Measurements from ENCODE around the gene JAKMIP1. TPM values are rescaled to one million over a fixed set of nuclear protein-coding genes. Genes with fewer than 3 reads are reported as not detected.
A peak's percentile ranks its signal among the peaks of the same experiment; 100 is the strongest.

JAKMIP1 gene
- total and polyA plus RNA-seq, 4 donors, result 0.08 to 0.50 (median 0.22) TPM

GRCh38 chr4:6165766-6166165 is 34.6 kb downstream of the JAKMIP1 start:
- no peaks in the 10 kb centered on the region for H3K36me3 ChIP-seq (ENCODE audit: control insufficient read depth in 1 of 2, insufficient read depth in 2 of 2, low read length in 1 of 2)
- 90 to 91% methylated on average over 6 of the region's 6 CpGs for WGBS, 2 donors
- DNase-seq, result peak in 1 of 2 donors; percentile 14
- no peak overlapping the region for H3K4me3 ChIP-seq (ENCODE audit: low read length in 2 of 2)
- H3K4me1 ChIP-seq (ENCODE audit: control insufficient read depth in 1 of 2, insufficient read depth in 2 of 2, low read length in 2 of 2), result no peaks in the 10 kb centered on the region
- peaks cover 2% of the 10 kb centered on the region for H3K9me3 ChIP-seq (ENCODE audit: control insufficient read depth, low read length)
- no peak overlapping the region for H3K27ac ChIP-seq (ENCODE audit: low read depth in 1 of 2, low read length in 2 of 2)
- intact Hi-C loops (cut with DNase I), result no loop called here
- no peak for ATAC-seq (ENCODE audit: low FRiP score)
- no peaks in the 10 kb centered on the region for H3K27me3 ChIP-seq (ENCODE audit: control insufficient read depth in 1 of 2, insufficient read depth in 2 of 2, low read length in 1 of 2)

DNA sequence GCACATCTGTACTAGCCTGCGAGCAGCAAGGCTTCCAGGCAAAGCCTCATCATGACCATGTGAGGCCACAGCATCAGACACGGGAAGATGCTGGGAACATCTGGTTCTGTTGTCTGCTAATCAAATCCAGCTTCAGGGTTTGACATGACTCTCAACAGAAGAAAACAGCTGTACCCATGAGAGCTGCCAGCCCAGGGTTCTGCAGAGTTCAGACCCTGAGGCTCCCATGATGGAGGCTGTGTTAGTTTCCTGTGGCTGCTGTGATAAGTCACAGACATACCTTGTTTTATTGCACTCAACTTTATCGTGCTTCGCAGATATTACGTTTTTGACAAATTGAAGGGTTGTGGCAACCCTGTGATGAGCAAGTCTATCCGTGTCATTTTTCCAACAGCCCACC is 37.5 kb downstream of the JAKMIP1 start:
- intact Hi-C loops (cut with DNase I), result no loop called here
- H3K27me3 ChIP-seq (ENCODE audit: control insufficient read depth in 1 of 2, insufficient read depth in 2 of 2, low read length in 1 of 2), result no peaks in the 10 kb centered on the region
- no peak overlapping the region for H3K4me3 ChIP-seq (ENCODE audit: low read length in 2 of 2)
- 89 to 90% methylated on average over 6 of the region's 6 CpGs for WGBS, 2 donors
- peak in 1 of 2 donors; percentile 3 for DNase-seq
- H3K36me3 ChIP-seq (ENCODE audit: control insufficient read depth in 1 of 2, insufficient read depth in 2 of 2, low read length in 1 of 2), result no peaks in the 10 kb centered on the region
- no peak for ATAC-seq (ENCODE audit: low FRiP score)
- H3K4me1 ChIP-seq (ENCODE audit: control insufficient read depth in 1 of 2, insufficient read depth in 2 of 2, low read length in 2 of 2), result no peaks in the 10 kb centered on the region
- peaks cover 3% of the 10 kb centered on the region for H3K9me3 ChIP-seq (ENCODE audit: control insufficient read depth, low read length)
- H3K27ac ChIP-seq (ENCODE audit: low read depth in 1 of 2, low read length in 2 of 2), result no peak overlapping the region

- intact Hi-C loops (cut with DNase I), result no loop called here
- Histone ChIP-seq H3K4me3 (ENCODE audit: low read length in 2 of 2) (no peak overlapping the region), H3K27ac (ENCODE audit: low read depth in 1 of 2, low read length in 2 of 2) (no peak overlapping the region), H3K4me1 (ENCODE audit: control insufficient read depth in 1 of 2, insufficient read depth in 2 of 2, low read length in 2 of 2) (no peaks in the 10 kb centered on the region), H3K9me3 (ENCODE audit: control insufficient read depth, low read length) (peaks cover 3% of the 10 kb centered on the region), H3K27me3 (ENCODE audit: control insufficient read depth in 1 of 2, insufficient read depth in 2 of 2, low read length in 1 of 2) (no peaks in the 10 kb centered on the region), H3K36me3 (ENCODE audit: control insufficient read depth in 1 of 2, insufficient read depth in 2 of 2, low read length in 1 of 2) (no peaks in the 10 kb centered on the region)
- DNase-seq (peak in 1 of 2 donors; percentile 55), ATAC-seq (ENCODE audit: low FRiP score) (no peak)
- 69 to 73% methylated on average over 10 of the region's 10 CpGs for WGBS, 2 donors
Observed at GRCh38 chr4:6161921-6162464, 38.4 kb downstream of the JAKMIP1 start.

GRCh38 chr4:6160536-6160935 is 39.8 kb downstream of the JAKMIP1 start:
- no peak overlapping the region for H3K27ac ChIP-seq (ENCODE audit: low read depth in 1 of 2, low read length in 2 of 2)

GRCh38 chr4:6157926-6158325 is 42.4 kb downstream of the JAKMIP1 start:
- ATAC-seq (ENCODE audit: low FRiP score) (no peak), DNase-seq (peak in 1 of 2 donors; percentile 65)
- Histone ChIP-seq H3K4me3 (ENCODE audit: low read length in 2 of 2) (no peak overlapping the region), H3K36me3 (ENCODE audit: control insufficient read depth in 1 of 2, insufficient read depth in 2 of 2, low read length in 1 of 2) (no peaks in the 10 kb centered on the region), H3K4me1 (ENCODE audit: control insufficient read depth in 1 of 2, insufficient read depth in 2 of 2, low read length in 2 of 2) (no peaks in the 10 kb centered on the region), H3K27me3 (ENCODE audit: control insufficient read depth in 1 of 2, insufficient read depth in 2 of 2, low read length in 1 of 2) (no peaks in the 10 kb centered on the region), H3K9me3 (ENCODE audit: control insufficient read depth, low read length) (peaks cover 2% of the 10 kb centered on the region), H3K27ac (ENCODE audit: low read depth in 1 of 2, low read length in 2 of 2) (no peak overlapping the region)
- 85 to 91% methylated on average over 9 of the region's 9 CpGs for WGBS, 2 donors
- intact Hi-C loops (cut with DNase I), result no loop called here

More at GRCh38 chr4:6160536-6160935, 39.8 kb downstream of the JAKMIP1 start:
- Histone ChIP-seq H3K27me3 (ENCODE audit: control insufficient read depth in 1 of 2, insufficient read depth in 2 of 2, low read length in 1 of 2) (no peaks in the 10 kb centered on the region), H3K4me1 (ENCODE audit: control insufficient read depth in 1 of 2, insufficient read depth in 2 of 2, low read length in 2 of 2) (no peaks in the 10 kb centered on the region), H3K4me3 (ENCODE audit: low read length in 2 of 2) (no peak overlapping the region), H3K36me3 (ENCODE audit: control insufficient read depth in 1 of 2, insufficient read depth in 2 of 2, low read length in 1 of 2) (no peaks in the 10 kb centered on the region), H3K9me3 (ENCODE audit: control insufficient read depth, low read length) (peaks cover 3% of the 10 kb centered on the region)
- intact Hi-C loops (cut with DNase I), result no loop called here
- ATAC-seq (ENCODE audit: low FRiP score), result no peak
- WGBS, 2 donors, result 86 to 89% methylated on average over 12 of the region's 12 CpGs
- DNase-seq, result peak in 1 of 2 donors; percentile 36

DNA sequence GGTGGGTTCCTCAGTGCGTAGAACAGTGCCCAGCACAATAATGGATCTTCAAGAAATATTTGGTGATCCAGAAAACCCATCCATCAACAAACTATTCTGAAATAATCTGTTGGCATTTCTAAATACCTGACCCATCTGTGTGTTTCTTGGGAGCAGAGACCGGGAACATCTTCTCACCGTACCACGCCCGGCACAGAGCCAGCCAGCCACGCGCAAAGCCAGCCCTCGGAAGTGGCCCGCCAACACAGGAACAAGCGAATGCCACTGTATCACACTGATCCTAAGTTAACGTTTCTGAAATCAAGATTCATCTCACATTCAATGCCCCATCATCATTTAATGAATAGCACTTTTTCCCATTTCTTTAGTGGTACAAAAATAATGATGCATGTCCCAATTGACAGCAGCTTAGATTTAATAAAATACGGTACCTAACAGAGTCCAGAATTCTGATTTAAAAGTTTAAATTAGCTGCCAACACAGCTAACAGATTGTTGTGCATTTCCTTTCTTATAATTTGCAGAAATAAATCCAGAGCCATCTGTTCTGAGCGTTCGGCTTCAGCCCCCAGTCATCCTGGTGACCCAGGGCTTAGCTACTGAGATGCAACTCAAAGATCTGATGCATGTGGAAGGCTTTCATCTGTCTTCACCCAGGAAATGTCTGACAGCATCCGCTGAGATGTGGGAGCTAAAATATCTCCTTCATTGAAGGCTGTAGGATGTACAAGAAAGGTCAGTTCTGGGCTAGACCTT is 44.2 kb downstream of the JAKMIP1 start:
- no peaks in the 10 kb centered on the region for H3K27me3 ChIP-seq (ENCODE audit: control insufficient read depth in 1 of 2, insufficient read depth in 2 of 2, low read length in 1 of 2)
- peaks cover 2% of the 10 kb centered on the region for H3K9me3 ChIP-seq (ENCODE audit: control insufficient read depth, low read length)
- H3K4me1 ChIP-seq (ENCODE audit: control insufficient read depth in 1 of 2, insufficient read depth in 2 of 2, low read length in 2 of 2), result no peaks in the 10 kb centered on the region
- no peak overlapping the region for H3K4me3 ChIP-seq (ENCODE audit: low read length in 2 of 2)
- ATAC-seq (ENCODE audit: low FRiP score), result no peak
- H3K36me3 ChIP-seq (ENCODE audit: control insufficient read depth in 1 of 2, insufficient read depth in 2 of 2, low read length in 1 of 2), result no peaks in the 10 kb centered on the region
- no peak overlapping the region for H3K27ac ChIP-seq (ENCODE audit: low read depth in 1 of 2, low read length in 2 of 2)
- DNase-seq, result peak in 1 of 2 donors; percentile 32
- WGBS, 2 donors, result 88% methylated on average over 15 of the region's 15 CpGs
- intact Hi-C loops (cut with DNase I), result no loop called here

DNA sequence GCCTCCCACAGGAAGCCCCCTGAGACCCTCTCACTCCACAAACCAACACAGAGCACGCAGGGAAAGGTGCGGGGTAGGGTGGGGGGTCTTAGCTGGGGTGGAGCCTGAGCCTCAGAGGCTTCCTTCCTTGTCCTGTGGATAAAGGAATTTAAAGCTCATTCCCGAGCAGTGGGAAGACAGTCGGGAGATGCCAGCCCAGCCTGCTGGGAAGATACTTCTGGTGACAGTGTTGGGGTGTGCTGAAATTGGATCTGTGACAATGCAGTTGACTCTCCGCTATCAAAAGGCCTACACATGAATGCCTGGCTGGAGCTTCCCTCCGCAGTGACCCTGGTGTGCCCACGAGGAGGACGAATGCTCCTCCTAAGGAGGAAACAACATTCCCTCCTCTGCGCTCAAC is 45.5 kb downstream of the JAKMIP1 start:
- no peak for ATAC-seq (ENCODE audit: low FRiP score)
- intact Hi-C loops (cut with DNase I), result no loop called here
- H3K4me3 ChIP-seq (ENCODE audit: low read length in 2 of 2), result no peak overlapping the region
- no peaks in the 10 kb centered on the region for H3K4me1 ChIP-seq (ENCODE audit: control insufficient read depth in 1 of 2, insufficient read depth in 2 of 2, low read length in 2 of 2)
- 34 to 41% methylated on average over 9 of the region's 9 CpGs for WGBS, 2 donors
- H3K36me3 ChIP-seq (ENCODE audit: control insufficient read depth in 1 of 2, insufficient read depth in 2 of 2, low read length in 1 of 2), result no peaks in the 10 kb centered on the region
- DNase-seq, result peak in 1 of 2 donors; percentile 25
- no peak overlapping the region for H3K27ac ChIP-seq (ENCODE audit: low read depth in 1 of 2, low read length in 2 of 2)
- no peaks in the 10 kb centered on the region for H3K27me3 ChIP-seq (ENCODE audit: control insufficient read depth in 1 of 2, insufficient read depth in 2 of 2, low read length in 1 of 2)
- peaks cover 2% of the 10 kb centered on the region for H3K9me3 ChIP-seq (ENCODE audit: control insufficient read depth, low read length)

DNA sequence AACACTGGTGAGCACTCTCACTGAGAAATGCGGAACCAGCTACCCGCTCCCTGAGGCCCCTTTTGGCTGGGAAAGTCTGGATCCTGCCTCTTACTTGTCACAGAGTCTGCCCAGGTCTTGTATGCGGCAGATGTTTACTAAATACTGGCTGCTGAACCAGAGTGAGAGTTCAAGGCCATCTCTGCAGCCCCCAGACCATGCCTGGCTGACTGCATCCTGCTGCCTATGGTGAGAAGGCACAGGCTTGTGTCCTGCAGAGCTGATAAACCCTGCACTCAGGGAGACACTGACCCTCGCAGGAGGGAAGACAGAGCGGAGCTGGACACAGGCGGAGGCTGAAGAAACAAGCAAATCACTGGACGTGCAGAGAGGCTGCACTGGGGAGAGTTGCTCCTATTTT is 46.5 kb downstream of the JAKMIP1 start:
- ATAC-seq (ENCODE audit: low FRiP score) (no peak), DNase-seq (peak in 1 of 2 donors; percentile 23)
- Histone ChIP-seq H3K27me3 (ENCODE audit: control insufficient read depth in 1 of 2, insufficient read depth in 2 of 2, low read length in 1 of 2) (no peaks in the 10 kb centered on the region), H3K9me3 (ENCODE audit: control insufficient read depth, low read length) (peaks cover 2% of the 10 kb centered on the region), H3K36me3 (ENCODE audit: control insufficient read depth in 1 of 2, insufficient read depth in 2 of 2, low read length in 1 of 2) (no peaks in the 10 kb centered on the region), H3K27ac (ENCODE audit: low read depth in 1 of 2, low read length in 2 of 2) (no peak overlapping the region), H3K4me3 (ENCODE audit: low read length in 2 of 2) (no peak overlapping the region), H3K4me1 (ENCODE audit: control insufficient read depth in 1 of 2, insufficient read depth in 2 of 2, low read length in 2 of 2) (no peaks in the 10 kb centered on the region)
- 45% methylated on average over 7 of the region's 7 CpGs for WGBS, 2 donors
- intact Hi-C loops (cut with DNase I), result no loop called here

Data from aorta (tissue), 5 donors.